ENCODE results near the gene WDR5.

- TF ChIP-seq, protein P1, sequence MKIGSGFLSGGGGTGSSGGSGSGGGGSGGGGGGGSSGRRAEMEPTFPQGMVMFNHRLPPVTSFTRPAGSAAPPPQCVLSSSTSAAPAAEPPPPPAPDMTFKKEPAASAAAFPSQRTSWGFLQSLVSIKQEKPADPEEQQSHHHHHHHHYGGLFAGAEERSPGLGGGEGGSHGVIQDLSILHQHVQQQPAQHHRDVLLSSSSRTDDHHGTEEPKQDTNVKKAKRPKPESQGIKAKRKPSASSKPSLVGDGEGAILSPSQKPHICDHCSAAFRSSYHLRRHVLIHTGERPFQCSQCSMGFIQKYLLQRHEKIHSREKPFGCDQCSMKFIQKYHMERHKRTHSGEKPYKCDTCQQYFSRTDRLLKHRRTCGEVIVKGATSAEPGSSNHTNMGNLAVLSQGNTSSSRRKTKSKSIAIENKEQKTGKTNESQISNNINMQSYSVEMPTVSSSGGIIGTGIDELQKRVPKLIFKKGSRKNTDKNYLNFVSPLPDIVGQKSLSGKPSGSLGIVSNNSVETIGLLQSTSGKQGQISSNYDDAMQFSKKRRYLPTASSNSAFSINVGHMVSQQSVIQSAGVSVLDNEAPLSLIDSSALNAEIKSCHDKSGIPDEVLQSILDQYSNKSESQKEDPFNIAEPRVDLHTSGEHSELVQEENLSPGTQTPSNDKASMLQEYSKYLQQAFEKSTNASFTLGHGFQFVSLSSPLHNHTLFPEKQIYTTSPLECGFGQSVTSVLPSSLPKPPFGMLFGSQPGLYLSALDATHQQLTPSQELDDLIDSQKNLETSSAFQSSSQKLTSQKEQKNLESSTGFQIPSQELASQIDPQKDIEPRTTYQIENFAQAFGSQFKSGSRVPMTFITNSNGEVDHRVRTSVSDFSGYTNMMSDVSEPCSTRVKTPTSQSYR (CRISPR knock-in tag; IDR thresholded peaks at IDR 0.05) = no peak
- no peak for TF ChIP-seq GABPB1 (CRISPR knock-in tag; IDR thresholded peaks at IDR 0.05)
- no peak for TF ChIP-seq CREM (CRISPR knock-in tag; IDR thresholded peaks at IDR 0.05)
- TF ChIP-seq, protein P2, sequence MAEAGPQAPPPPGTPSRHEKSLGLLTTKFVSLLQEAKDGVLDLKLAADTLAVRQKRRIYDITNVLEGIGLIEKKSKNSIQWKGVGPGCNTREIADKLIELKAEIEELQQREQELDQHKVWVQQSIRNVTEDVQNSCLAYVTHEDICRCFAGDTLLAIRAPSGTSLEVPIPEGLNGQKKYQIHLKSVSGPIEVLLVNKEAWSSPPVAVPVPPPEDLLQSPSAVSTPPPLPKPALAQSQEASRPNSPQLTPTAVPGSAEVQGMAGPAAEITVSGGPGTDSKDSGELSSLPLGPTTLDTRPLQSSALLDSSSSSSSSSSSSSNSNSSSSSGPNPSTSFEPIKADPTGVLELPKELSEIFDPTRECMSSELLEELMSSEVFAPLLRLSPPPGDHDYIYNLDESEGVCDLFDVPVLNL (CRISPR knock-in tag; IDR thresholded peaks at IDR 0.05; ENCODE audit: borderline replicate concordance, low read depth) = no peak
- no peak for TF ChIP-seq FOXK1 (CRISPR knock-in tag; IDR thresholded peaks at IDR 0.05)
Measured at GRCh38 chr9:134128727-134129679, 6.9 kb upstream of the WDR5 start.
